HepG2 (cell line): ENCODE measurements around the gene NAALAD2.
"Not testable (repeated sequence)": the region's sequence is repeated elsewhere in the genome, so short reads cannot be mapped to it uniquely, and the experiment has no call there.

Experiments
- HDAC6 ChIP-seq: fragments of 200-600 bp; sonication (generic); IDR thresholded peaks from 2 replicates; pipeline ENCODE4 v1.7.0; 2017; ENCODE audit warnings: mild to moderate bottlenecking, antibody characterized with exemption, low read length, low read depth
- MBNL3 ChIP-seq: fragments of 250-450 bp; sonication (Bioruptor Pico); conservative IDR thresholded peaks from 2 replicates; pipeline ENCODE4 v1.8.0; 2022; ENCODE audit warnings: mild to moderate bottlenecking, inconsistent platforms
- POLR2AphosphoS5 ChIP-seq: IDR thresholded peaks from 2 replicates; pipeline ENCODE4 v1.6.1; 2012; ENCODE audit warnings: low read depth, low read length
- ZNF563 ChIP-seq: sonication (generic); formaldehyde crosslinking; IDR thresholded peaks from 2 replicates; pipeline ENCODE4 v1.8.0; 2022; ENCODE audit warnings: mild to moderate bottlenecking, moderate library complexity, missing genetic modification reagents

- TF ChIP-seq MBNL3; HDAC6; ZNF563 (CRISPR knock-in tag); POLR2AphosphoS5: not testable (repeated sequence)
Measured at GRCh38 chr11:90095230-90095924, 39.1 kb upstream of the NAALAD2 start.
